Bone marrow (tissue), 2 donors: ENCODE results near the gene CEP89.
"Not testable (repeated sequence)": the region's sequence is repeated elsewhere in the genome, so short reads cannot be mapped to it uniquely, and the experiment has no call there.

Experiments used
- DNase-seq, 2 donors: peaks; one replicate each; lab custom pipeline; 2025; lab: John Stamatoyannopoulos, UW

Gene CEP89

GRCh38 chr19:32833388-32833787, 138.4 kb downstream of the CEP89 start:
- DNase-seq = not testable (repeated sequence)

DNA sequence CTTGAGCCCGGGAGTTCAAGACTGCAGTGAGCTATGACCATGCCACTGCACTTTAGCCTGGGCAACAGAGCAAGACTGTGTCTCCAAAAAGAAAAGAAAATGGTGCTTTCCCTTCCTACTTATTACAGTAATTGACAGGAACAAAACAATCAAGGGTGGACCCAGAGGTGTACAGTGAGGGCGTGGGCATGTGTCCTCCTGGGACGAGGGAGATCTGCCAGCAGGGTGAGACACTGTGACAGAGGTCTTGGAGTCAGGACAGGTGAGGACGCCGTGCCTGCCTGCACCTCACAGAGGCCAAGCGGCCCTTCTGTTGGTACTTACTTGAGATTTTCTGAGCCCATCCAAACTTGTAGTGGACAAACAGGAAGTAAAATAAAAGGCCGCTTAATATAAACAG, 138.9 kb downstream of the CEP89 start:
- DNase-seq = not testable (repeated sequence)

DNA sequence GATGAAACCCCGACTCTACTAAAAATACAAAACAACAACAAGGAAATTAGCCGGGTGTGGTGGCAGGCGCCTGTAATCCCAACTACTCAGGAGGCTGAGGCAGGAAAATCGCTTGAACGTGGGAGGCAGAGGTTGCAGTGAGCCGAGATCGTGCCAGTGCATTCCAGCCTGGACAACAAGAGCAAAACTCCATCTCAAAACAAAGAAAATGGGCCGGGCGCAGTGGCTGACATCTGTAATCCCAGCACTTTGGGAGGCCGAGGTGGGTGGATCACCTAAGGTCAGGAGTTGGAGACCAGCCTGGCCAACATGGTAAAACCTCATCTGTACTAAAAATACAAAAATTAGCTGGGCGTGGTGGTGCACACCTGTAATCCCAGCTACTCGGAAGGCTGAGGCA, 139.7 kb downstream of the CEP89 start:
- not testable (repeated sequence) for DNase-seq

- DNase-seq = no peak
Observed at GRCh38 chr19:32831611-32832010, 140.1 kb downstream of the CEP89 start.

DNA sequence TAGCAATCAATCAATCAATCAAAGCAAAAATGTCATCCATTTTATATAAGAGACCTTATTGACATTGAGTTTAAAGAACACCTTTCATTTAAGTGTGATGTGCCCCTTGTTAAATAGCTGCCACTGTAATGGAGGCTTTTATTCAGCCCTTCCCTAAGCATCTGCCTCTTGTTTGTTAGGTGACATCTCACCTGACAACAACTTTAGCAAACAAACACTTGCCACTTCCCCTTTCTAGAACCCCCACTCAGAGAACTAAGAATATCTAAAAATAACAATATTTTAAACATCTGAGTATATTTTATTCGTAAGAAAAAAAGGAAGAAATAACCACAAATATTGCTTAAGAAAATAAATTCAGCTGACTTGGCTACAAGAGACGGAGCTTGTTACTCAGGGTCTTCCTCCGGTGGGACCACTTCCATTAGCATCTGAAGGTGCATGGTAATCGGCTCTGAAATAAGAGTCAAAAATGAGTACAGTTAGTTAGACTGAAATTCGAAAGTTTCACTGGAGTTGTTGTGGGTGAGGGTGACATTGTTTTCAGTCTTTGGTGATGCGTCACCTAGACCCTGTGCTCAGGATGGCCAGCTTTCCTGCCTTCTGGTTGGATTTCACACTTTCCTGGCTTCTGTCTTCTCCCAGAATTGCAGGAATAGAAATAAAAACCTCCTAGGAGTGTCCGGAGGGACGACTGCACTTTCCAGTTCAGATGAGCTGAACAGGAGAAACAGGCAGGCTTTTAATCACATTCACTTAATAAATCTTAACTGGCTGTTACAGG, 141.3 kb downstream of the CEP89 start:
- no peak for DNase-seq

- DNase-seq = no peak
Observed at GRCh38 chr19:32829345-32829896, 142.3 kb downstream of the CEP89 start.

GRCh38 chr19:32828643-32829344, 143.0 kb downstream of the CEP89 start:
- no peak for DNase-seq

DNA sequence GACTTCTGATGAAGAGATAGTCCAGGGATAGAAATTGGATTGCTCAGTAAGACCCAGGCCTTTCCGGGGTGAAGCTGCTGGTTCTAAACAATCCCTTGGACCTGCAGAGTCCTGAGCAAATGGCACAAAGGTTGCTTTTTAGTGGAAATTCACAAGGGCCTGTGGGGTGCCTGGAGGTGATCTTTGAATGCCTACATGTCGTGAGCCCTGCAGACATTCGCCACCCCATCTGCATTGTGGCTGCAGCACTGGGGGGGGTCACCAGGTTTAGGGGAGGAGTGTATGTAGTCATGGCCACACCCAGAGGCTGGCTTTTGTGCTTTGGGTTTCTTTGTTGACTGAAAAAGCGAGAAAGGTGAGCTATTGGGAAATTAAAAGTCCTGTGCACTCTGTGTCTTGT, 143.6 kb downstream of the CEP89 start:
- DNase-seq = no peak
